SK-N-MC (cell line): ENCODE measurements around the gene ZNRF3.

Experiments
- EZH2 ChIP-seq: fragments of 200-600 bp; sonication (generic); IDR thresholded peaks from one replicate; pipeline ENCODE4 v1.6.1; 2017; ENCODE audit warnings: antibody characterized with exemption
- FOXP2 ChIP-seq: optimal IDR thresholded peaks from 2 replicates; pipeline ENCODE3; 2011; ENCODE audit warnings: mild to moderate bottlenecking, moderate library complexity; ENCODE audit not compliant: insufficient read depth; ENCODE audit errors: extremely low read length, control extremely low read depth
- POLR2AphosphoS5 ChIP-seq: IDR thresholded peaks from 2 replicates; pipeline ENCODE4 v1.6.1; 2012; ENCODE audit warnings: mild to moderate bottlenecking, low read depth, low read length, borderline replicate concordance

- TF ChIP-seq EZH2 (no peak), POLR2AphosphoS5 (no peak), FOXP2 (no peak)
Measured at GRCh38 chr22:29002603-29003002, 119.2 kb downstream of the ZNRF3 start.
